ENCODE data around the gene DPP3. TPM values are rescaled to one million over a fixed set of nuclear protein-coding genes. Genes with fewer than 3 reads are reported as not detected.

Gene DPP3
- total RNA-seq, 1 donor from 2014 or later: 32.7 TPM

- no peak overlapping the region for H3K4me3 ChIP-seq
- no peak overlapping the region for H3K27ac ChIP-seq
- H3K36me3 ChIP-seq: no peaks in the 10 kb centered on the region
- ATAC-seq (no peak), DNase-seq (no peak)
- H3K4me1 ChIP-seq: peaks cover 9% of the 10 kb centered on the region
- no peak for TF ChIP-seq CTCF (IDR thresholded peaks at IDR 0.05)
- intact Hi-C loops (cut with DNase I): no loop called here
- no peaks in the 10 kb centered on the region for H3K27me3 ChIP-seq (ENCODE audit: low read depth)
- no peaks in the 10 kb centered on the region for H3K9me3 ChIP-seq
These were observed 77.6 kb downstream of the DPP3 start for GRCh38 chr11:66557733-66558326.

Other genes with a start within 250 kb of the DPP3 start
- gene KLC2, start 222.7 kb upstream of the DPP3 start, total RNA-seq: 24.3 TPM
- 138 TPM for gene RAB1B, start 211.8 kb upstream of the DPP3 start, total RNA-seq
- 0.89 TPM for gene CNIH2, start 202.3 kb upstream of the DPP3 start, total RNA-seq
- 67.8 TPM for gene YIF1A, start 191.3 kb upstream of the DPP3 start, total RNA-seq
- not detected for gene TMEM151A, start 188.5 kb upstream of the DPP3 start, total RNA-seq
- gene CD248, start 163.4 kb upstream of the DPP3 start, total RNA-seq: 28.7 TPM
- gene RIN1, start 144.0 kb upstream of the DPP3 start, total RNA-seq: 8.2 TPM
- gene BRMS1, start 135.3 kb upstream of the DPP3 start, total RNA-seq: 37.8 TPM
- 22.6 TPM for gene B4GAT1, start 132.8 kb upstream of the DPP3 start, total RNA-seq
- 10.6 TPM for gene SLC29A2, start 108.7 kb upstream of the DPP3 start, total RNA-seq
- gene NPAS4, start 59.4 kb upstream of the DPP3 start, total RNA-seq: not detected
- gene MRPL11, start 41.6 kb upstream of the DPP3 start, total RNA-seq: 32.7 TPM
- gene PELI3, start 13.5 kb upstream of the DPP3 start, total RNA-seq: 21.4 TPM
- 41.4 TPM for gene BBS1, start 30.2 kb downstream of the DPP3 start, total RNA-seq
- gene ZDHHC24, start 65.6 kb downstream of the DPP3 start, total RNA-seq: 14.9 TPM
- gene ACTN3, start 66.5 kb downstream of the DPP3 start, total RNA-seq: 0.24 TPM
- gene CTSF, start 88.2 kb downstream of the DPP3 start, total RNA-seq: 31.2 TPM
- 0.50 TPM for gene CCDC87, start 112.6 kb downstream of the DPP3 start, total RNA-seq
- gene CCS, start 112.8 kb downstream of the DPP3 start, total RNA-seq: 40.5 TPM
- gene RBM14, start 136.2 kb downstream of the DPP3 start, total RNA-seq: 93.4 TPM
- 107 TPM for gene RBM4, start 158.3 kb downstream of the DPP3 start, total RNA-seq
- gene RBM4B, start 197.5 kb downstream of the DPP3 start, total RNA-seq: 17.6 TPM
- gene SPTBN2, start 248.8 kb downstream of the DPP3 start, total RNA-seq: 6.4 TPM